Kidney (tissue), 14 donors: Measurements from ENCODE around the gene AIMP1. TPM values are rescaled to one million over a fixed set of nuclear protein-coding genes. Genes with fewer than 3 reads are reported as not detected.

ENCODE experiments used
- DNase-seq, 5 donors: peaks; one replicate each; pipeline ENCODE4 v3.0.0-alpha.2; 2013 to 2020
- FAIRE-seq: peaks from 2 replicates; lab custom pipeline; 2012; peaks lifted over from hg19 to GRCh38; lab: Jason Lieb, UNC
- H3K27ac ChIP-seq, 2 donors: one replicate each; pipeline ENCODE4 v1.7.0; 2013; ENCODE audit warnings: low read depth in 2 of 2, low read length in 2 of 2, inconsistent platforms in 1 of 2
- H3K27me3 ChIP-seq: one replicate; pipeline ENCODE4 v1.7.1; 2013; ENCODE audit warnings: low read length, inconsistent platforms; ENCODE audit not compliant: control insufficient read depth, insufficient read depth
- H3K36me3 ChIP-seq, 3 donors: one replicate each; pipeline versions ENCODE4 v1.7.0 to v1.7.1; 2013; ENCODE audit warnings: low read length in 3 of 3, control low read depth in 1 of 3, inconsistent platforms in 1 of 3; ENCODE audit not compliant: insufficient read depth in 3 of 3, control insufficient read depth in 2 of 3
- H3K4me1 ChIP-seq, 3 donors: one replicate each; pipeline versions ENCODE4 v1.7.0 to v1.7.1; 2013; ENCODE audit warnings: low read length in 3 of 3, inconsistent platforms in 1 of 3, low read depth in 1 of 3; ENCODE audit not compliant: control insufficient read depth in 2 of 3, insufficient read depth in 2 of 3
- H3K4me3 ChIP-seq, 3 donors: one replicate each; pipeline versions ENCODE4 v1.7.0 to v1.8.1; 2013; ENCODE audit warnings: low read length in 3 of 3, control low read depth in 1 of 3, inconsistent platforms in 1 of 3
- H3K9ac ChIP-seq, 3 donors: one replicate each; pipeline versions ENCODE4 v1.7.0 to v1.7.1; 2013; ENCODE audit warnings: low read length in 3 of 3, control low read depth in 1 of 3, inconsistent platforms in 1 of 3
- H3K9me3 ChIP-seq, 3 donors: one replicate each; pipeline versions ENCODE4 v1.7.0 to v1.7.1; 2013; ENCODE audit warnings: low read length in 3 of 3, control low read depth in 1 of 3, inconsistent platforms in 1 of 3; ENCODE audit not compliant: control insufficient read depth in 2 of 3, insufficient read depth in 1 of 3
- CTCF ChIP-seq: IDR thresholded peaks from 3 replicates; pipeline ENCODE4 v1.5.1; 2012; ENCODE audit warnings: mild to moderate bottlenecking, moderate library complexity, borderline replicate concordance; ENCODE audit not compliant: insufficient read depth; ENCODE audit errors: extremely low read depth
- intact Hi-C: fragments of 100-400 bp; cut with DNase I; formaldehyde crosslinking; loops from one replicate; pipeline ENCODE4 v1.11.1; 2022
- polyA plus RNA-seq: library from polyadenylated mRNA; stranded (reverse); fragments of 350-450 nt; fragmentation: Illumina TruSeq; extraction: RNeasy Lipid Tissue Mini Kit (QIAGEN cat#74804); gene quantifications from one replicate; pipeline ENCODE4 v1.2.3, GENCODE V29; 2014; ENCODE audit warnings: low read depth, low replicate concordance; ENCODE audit not compliant: insufficient read depth
- total RNA-seq: library from RNA; stranded (reverse); fragmentation: NEBNext Ultra II Directional; extraction: Animal tissue kit (Norgen Biotek cat#: 25700); gene quantifications from one replicate; pipeline ENCODE4 v1.2.1, GENCODE V29; 2021
- donor health status: control.
- donor health status: control.
- donor health status: control.
- donor health status: control.
- donor health status: control.
- donor health status: DM: yes; HTN: yes; CAD: no.
- donor health status: Normal renal cell carcinoma (clear cell type).

AIMP1 gene
- total and polyA plus RNA-seq, 2 donors from 2014 or later, result 43.3 to 47.1 TPM

DNA sequence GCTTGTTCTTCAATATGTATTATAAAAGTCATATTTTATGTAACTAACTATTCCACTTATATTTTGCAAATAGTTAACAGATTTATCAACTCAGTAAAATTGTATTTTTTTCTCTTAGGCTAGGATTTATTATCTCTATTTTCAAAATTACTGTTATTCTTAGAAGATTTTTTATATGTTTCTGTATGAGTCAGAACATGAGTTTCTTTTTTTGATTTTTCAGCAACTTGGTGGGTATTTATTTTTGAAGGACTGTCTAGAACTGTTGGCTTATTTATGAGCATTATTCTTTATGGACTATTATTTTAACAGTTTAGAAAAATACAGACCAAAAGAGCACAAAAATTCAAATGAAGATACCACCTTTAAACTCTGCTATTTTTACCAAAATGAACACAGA, 6.8 kb downstream of the AIMP1 start:
- Histone ChIP-seq H3K4me1 (peaks cover 0 to 1% (median 0%) of the 10 kb centered on the region in 3 donors), H3K9ac (no peak overlapping the region), H3K27ac (no peak overlapping the region), H3K36me3 (peaks cover 3 to 7% (median 6%) of the 10 kb centered on the region in 3 donors), H3K27me3 (no peaks in the 10 kb centered on the region), H3K9me3 (no peaks in the 10 kb centered on the region), H3K4me3 (no peak overlapping the region)
- DNase-seq, result no peak
- TF ChIP-seq CTCF, result no peak
- intact Hi-C loops, result no loop called here
- peak; percentile 62 for FAIRE-seq

- TF ChIP-seq CTCF, result no peak
- Histone ChIP-seq H3K9ac (no peak overlapping the region), H3K27me3 (no peaks in the 10 kb centered on the region), H3K4me1 (no peaks in the 10 kb centered on the region), H3K9me3 (no peaks in the 10 kb centered on the region), H3K4me3 (no peak overlapping the region), H3K27ac (no peak overlapping the region), H3K36me3 (peaks cover 3 to 14% (median 12%) of the 10 kb centered on the region in 3 donors)
- DNase-seq, result no peak
- intact Hi-C loops, result no loop called here
- FAIRE-seq, result no peak
These were observed 9.4 kb downstream of the AIMP1 start for GRCh38 chr4:106325800-106326199.

DNA sequence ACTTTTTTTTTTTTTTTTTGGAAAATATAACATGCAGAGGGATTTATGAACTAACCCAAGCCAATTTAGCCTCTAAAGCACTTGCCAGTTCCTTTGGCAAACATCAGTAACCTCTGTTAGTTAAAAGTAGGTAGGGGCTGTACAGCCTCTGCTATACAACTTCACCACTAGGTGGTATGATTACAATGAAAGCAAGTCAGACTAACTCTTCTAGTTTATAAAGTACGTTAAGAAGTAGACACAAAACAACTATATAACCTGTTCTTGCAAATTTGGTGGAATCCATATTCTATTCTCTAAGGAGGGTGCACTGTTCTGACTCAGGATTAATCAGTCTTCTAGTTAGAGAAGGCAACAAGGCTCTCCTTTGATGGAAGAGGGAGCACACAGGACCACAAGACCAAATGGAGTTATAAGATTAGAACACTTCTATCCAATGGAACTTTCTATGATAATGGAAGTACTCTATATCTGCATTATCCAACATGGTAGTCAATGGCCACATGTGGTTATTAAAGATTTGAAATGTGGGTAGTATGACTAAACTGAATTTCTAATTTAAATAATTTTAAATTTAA, 12.8 kb downstream of the AIMP1 start:
- FAIRE-seq, result peak; percentile 94
- peak; percentile 28 for TF ChIP-seq CTCF
- intact Hi-C loops, result no loop called here
- H3K36me3 ChIP-seq, result peaks cover 3 to 18% (median 16%) of the 10 kb centered on the region in 3 donors
- no peaks in the 10 kb centered on the region for H3K27me3 ChIP-seq
- H3K4me1 ChIP-seq, result no peaks in the 10 kb centered on the region
- H3K9me3 ChIP-seq, result no peaks in the 10 kb centered on the region
- H3K9ac ChIP-seq, result no peak overlapping the region
- H3K4me3 ChIP-seq, result no peak overlapping the region
- peak in 2 of 5 donors; percentile 33 to 46 for DNase-seq
- H3K27ac ChIP-seq, result no peak overlapping the region
